Brain microvascular endothelial cell (primary cell): ENCODE data around the gene NEGR1.

Experiments
- DNase-seq: peaks from one replicate; pipeline ENCODE4 v3.0.0-alpha.2; 2020
- H3K27ac ChIP-seq: fragments of 250-450 bp; sonication (Bioruptor Pico); 2 replicates; pipeline ENCODE4 v1.5.1; 2020; ENCODE audit warnings: mild to moderate bottlenecking, moderate library complexity
- H3K27me3 ChIP-seq: fragments of 250-450 bp; sonication (Bioruptor Pico); replicated peaks from 2 replicates; pipeline ENCODE4 v1.5.1; 2020; ENCODE audit warnings: mild to moderate bottlenecking
- H3K36me3 ChIP-seq: fragments of 250-450 bp; sonication (Bioruptor Pico); replicated peaks from 2 replicates; pipeline ENCODE4 v1.5.1; 2020; ENCODE audit warnings: mild to moderate bottlenecking
- H3K4me3 ChIP-seq: 2 replicates; pipeline ENCODE4 v1.5.1; 2011; ENCODE audit warnings: low read depth, mild to moderate bottlenecking, control low read depth, low read length, moderate library complexity
- CTCF ChIP-seq: IDR thresholded peaks from 2 replicates; pipeline ENCODE4 v1.5.1; 2011; ENCODE audit warnings: low read depth, mild to moderate bottlenecking, moderate library complexity, low read length, control low read depth, inconsistent platforms; ENCODE audit errors: missing control alignments
- in situ Hi-C: cut with HindIII; loops from 2 replicates; pipeline ENCODE4 v1.10.0; 2017; ENCODE audit warnings: low sequenced_read_pairs, low pct_ligation_motif_present

The NEGR1 gene

GRCh38 chr1:71657891-71658679 lies 624.3 kb downstream of the NEGR1 start:
- no peaks in the 10 kb centered on the region for H3K36me3 ChIP-seq
- H3K4me3 ChIP-seq, result no peak overlapping the region
- DNase-seq, result no peak
- no peaks in the 10 kb centered on the region for H3K27me3 ChIP-seq
- no peak overlapping the region for H3K27ac ChIP-seq
- in situ Hi-C loops, result no loop called here
- TF ChIP-seq CTCF, result no peak

- Histone ChIP-seq H3K36me3 (no peaks in the 10 kb centered on the region), H3K27ac (no peak overlapping the region), H3K27me3 (no peaks in the 10 kb centered on the region), H3K4me3 (no peak overlapping the region)
- in situ Hi-C loops, result no loop called here
- no peak for TF ChIP-seq CTCF
- no peak for DNase-seq
Observed at GRCh38 chr1:71656902-71657301, 625.4 kb downstream of the NEGR1 start.

- in situ Hi-C loops, result no loop called here
- DNase-seq, result no peak
- Histone ChIP-seq H3K27me3 (no peaks in the 10 kb centered on the region), H3K4me3 (no peak overlapping the region), H3K27ac (no peak overlapping the region), H3K36me3 (no peaks in the 10 kb centered on the region)
- TF ChIP-seq CTCF, result no peak
Observed at GRCh38 chr1:71655604-71656003, 626.7 kb downstream of the NEGR1 start.

GRCh38 chr1:71653952-71654351 lies 628.4 kb downstream of the NEGR1 start:
- no peak for TF ChIP-seq CTCF
- H3K27ac ChIP-seq, result no peak overlapping the region
- no peaks in the 10 kb centered on the region for H3K27me3 ChIP-seq
- H3K36me3 ChIP-seq, result no peaks in the 10 kb centered on the region
- in situ Hi-C loops, result no loop called here
- H3K4me3 ChIP-seq, result no peak overlapping the region
- no peak for DNase-seq

GRCh38 chr1:71651214-71651613 lies 631.1 kb downstream of the NEGR1 start:
- DNase-seq, result no peak
- no peak overlapping the region for H3K4me3 ChIP-seq
- H3K27me3 ChIP-seq, result no peaks in the 10 kb centered on the region
- no peak overlapping the region for H3K27ac ChIP-seq
- in situ Hi-C loops, result no loop called here
- no peak for TF ChIP-seq CTCF
- no peaks in the 10 kb centered on the region for H3K36me3 ChIP-seq

- in situ Hi-C loops, result no loop called here
- Histone ChIP-seq H3K4me3 (no peak overlapping the region), H3K27ac (no peak overlapping the region), H3K36me3 (no peaks in the 10 kb centered on the region), H3K27me3 (no peaks in the 10 kb centered on the region)
- TF ChIP-seq CTCF, result no peak
- DNase-seq, result no peak
Observed at GRCh38 chr1:71650119-71650518, 632.2 kb downstream of the NEGR1 start.
